Measurements from ENCODE around the gene THEM4. TPM values are rescaled to one million over a fixed set of nuclear protein-coding genes. Genes with fewer than 3 reads are reported as not detected.

THEM4 gene
- total RNA-seq, 4 donors from 2014 or later = 28.5 to 32.5 (median 31.3) TPM

GRCh38 chr1:151833172-151833900 is 76.0 kb downstream of the THEM4 start:
- H3K27ac ChIP-seq = peak overlapping the region in 2 of 3 donors; percentile 50
- TF ChIP-seq, protein P1, sequence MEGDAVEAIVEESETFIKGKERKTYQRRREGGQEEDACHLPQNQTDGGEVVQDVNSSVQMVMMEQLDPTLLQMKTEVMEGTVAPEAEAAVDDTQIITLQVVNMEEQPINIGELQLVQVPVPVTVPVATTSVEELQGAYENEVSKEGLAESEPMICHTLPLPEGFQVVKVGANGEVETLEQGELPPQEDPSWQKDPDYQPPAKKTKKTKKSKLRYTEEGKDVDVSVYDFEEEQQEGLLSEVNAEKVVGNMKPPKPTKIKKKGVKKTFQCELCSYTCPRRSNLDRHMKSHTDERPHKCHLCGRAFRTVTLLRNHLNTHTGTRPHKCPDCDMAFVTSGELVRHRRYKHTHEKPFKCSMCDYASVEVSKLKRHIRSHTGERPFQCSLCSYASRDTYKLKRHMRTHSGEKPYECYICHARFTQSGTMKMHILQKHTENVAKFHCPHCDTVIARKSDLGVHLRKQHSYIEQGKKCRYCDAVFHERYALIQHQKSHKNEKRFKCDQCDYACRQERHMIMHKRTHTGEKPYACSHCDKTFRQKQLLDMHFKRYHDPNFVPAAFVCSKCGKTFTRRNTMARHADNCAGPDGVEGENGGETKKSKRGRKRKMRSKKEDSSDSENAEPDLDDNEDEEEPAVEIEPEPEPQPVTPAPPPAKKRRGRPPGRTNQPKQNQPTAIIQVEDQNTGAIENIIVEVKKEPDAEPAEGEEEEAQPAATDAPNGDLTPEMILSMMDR (IDR thresholded peaks at IDR 0.05) = no peak
- TF ChIP-seq POLR2A (IDR thresholded peaks at IDR 0.05) = no peak
- whole genome bisulfite sequencing, 2 donors = 77 to 80% methylated on average over 5 to 8 of the region's 8 CpGs
- H3K4me3 ChIP-seq (replicated peaks in 1 of 3) = no peak overlapping the region
- DNase-seq = no peak
- H3K9me3 ChIP-seq = no peaks in the 10 kb centered on the region
- no peaks in the 10 kb centered on the region for H3K27me3 ChIP-seq
- H3K4me1 ChIP-seq = peaks cover 46 to 67% of the 10 kb centered on the region in 2 donors
- intact Hi-C loops (cut with DNase I) = loop anchor here (10.0 kb wide), 2 partner anchors 99 to 299 kb away; no protein-coding TSS in a partner anchor
- H3K36me3 ChIP-seq = no peaks in the 10 kb centered on the region

GRCh38 chr1:151832318-151832980 is 76.9 kb downstream of the THEM4 start:
- WGBS, 2 donors = 30 to 42% methylated on average over 9 to 10 of the region's 10 CpGs
- Histone ChIP-seq H3K4me3 (replicated peaks in 1 of 3) (no peak overlapping the region), H3K27me3 (no peaks in the 10 kb centered on the region), H3K36me3 (no peaks in the 10 kb centered on the region), H3K4me1 (peaks cover 46 to 62% of the 10 kb centered on the region in 2 donors), H3K9me3 (no peaks in the 10 kb centered on the region), H3K27ac (peak overlapping the region; percentile 51 to 79 (median 78))
- TF ChIP-seq, protein P1 (IDR thresholded peaks at IDR 0.05) = no peak
- peak in 1 of 2 donors; percentile 22 for TF ChIP-seq POLR2A (IDR thresholded peaks at IDR 0.05)
- peak; percentile 99 for DNase-seq
- intact Hi-C loops (cut with DNase I) = loop anchor here (10.0 kb wide), 2 partner anchors 98 to 298 kb away; no protein-coding TSS in a partner anchor

GRCh38 chr1:151831605-151832004 is 77.7 kb downstream of the THEM4 start, which contains the start of gene RORC:
RORC (minus strand) TSS chr1:151831802; CDS start chr1:151831764, 38 bp downstream.
- H3K36me3 ChIP-seq = no peaks in the 10 kb centered on the region
- 29 to 41% methylated on average over 5 of the region's 5 CpGs for WGBS, 2 donors
- intact Hi-C loops (cut with DNase I) = loop anchor here (10.0 kb wide), 2 partner anchors 97 to 297 kb away; no protein-coding TSS in a partner anchor
- no peaks in the 10 kb centered on the region for H3K27me3 ChIP-seq
- DNase-seq = peak; percentile 91 to 93
- no peaks in the 10 kb centered on the region for H3K9me3 ChIP-seq
- peaks cover 40 to 54% of the 10 kb centered on the region in 2 donors for H3K4me1 ChIP-seq
- peak within 1 kb of the TSS; percentile 78 to 89 (median 79) for H3K27ac ChIP-seq
- H3K4me3 ChIP-seq (replicated peaks in 1 of 3) = peak within 1 kb of the TSS; percentile 7 to 36 (median 35)
- peak; percentile 69 to 82 for TF ChIP-seq POLR2A (IDR thresholded peaks at IDR 0.05)
- TF ChIP-seq, protein P1 (IDR thresholded peaks at IDR 0.05) = peak in 1 of 6 experiments; percentile 24

GRCh38 chr1:151831256-151831591 is 78.1 kb downstream of the THEM4 start:
- TF ChIP-seq, protein P1 (IDR thresholded peaks at IDR 0.05) = no peak
- no peak for TF ChIP-seq POLR2A (IDR thresholded peaks at IDR 0.05)
- WGBS, 2 donors = 28 to 31% methylated on average over 4 of the region's 4 CpGs
- no peak for DNase-seq
- Histone ChIP-seq H3K27ac (peak overlapping the region; percentile 78 to 89 (median 79)), H3K36me3 (no peaks in the 10 kb centered on the region), H3K4me1 (peaks cover 42 to 52% of the 10 kb centered on the region in 2 donors), H3K27me3 (no peaks in the 10 kb centered on the region), H3K9me3 (no peaks in the 10 kb centered on the region), H3K4me3 (replicated peaks in 1 of 3) (peak overlapping the region; percentile 7 to 36 (median 35))
- intact Hi-C loops (cut with DNase I) = loop anchor here (10.0 kb wide), 2 partner anchors 96 to 296 kb away; no protein-coding TSS in a partner anchor
